ENCODE data around the gene VEGFA.

VEGFA gene

GRCh38 chr6:43739642-43740091, 30.3 kb upstream of the VEGFA start:
- ATAC-seq = no peak

GRCh38 chr6:43740321-43740960, 29.6 kb upstream of the VEGFA start:
- no peak for ATAC-seq

GRCh38 chr6:43740961-43741764, 28.8 kb upstream of the VEGFA start:
- no peak for ATAC-seq

GRCh38 chr6:43741829-43742228, 28.2 kb upstream of the VEGFA start:
- ATAC-seq = no peak

GRCh38 chr6:43742285-43742684, 27.7 kb upstream of the VEGFA start:
- ATAC-seq = no peak

- no peak for ATAC-seq
These were observed 26.9 kb upstream of the VEGFA start for GRCh38 chr6:43742931-43743632.

- peak in 1 of 2 donors; percentile 20 for ATAC-seq
These were observed 26.2 kb upstream of the VEGFA start for GRCh38 chr6:43743682-43744381.

- no peak for ATAC-seq
These were observed 25.5 kb upstream of the VEGFA start for GRCh38 chr6:43744491-43744890.

GRCh38 chr6:43744931-43745727, 24.9 kb upstream of the VEGFA start:
- ATAC-seq = no peak

- ATAC-seq = no peak
These were observed 23.9 kb upstream of the VEGFA start for GRCh38 chr6:43746071-43746470.

GRCh38 chr6:43746613-43747102, 23.4 kb upstream of the VEGFA start:
- no peak for ATAC-seq

GRCh38 chr6:43747784-43748183, 22.2 kb upstream of the VEGFA start:
- ATAC-seq = no peak

GRCh38 chr6:43748765-43749164, 21.2 kb upstream of the VEGFA start:
- ATAC-seq = no peak

GRCh38 chr6:43749461-43749860, 20.6 kb upstream of the VEGFA start:
- no peak for ATAC-seq

GRCh38 chr6:43750622-43751021, 19.4 kb upstream of the VEGFA start:
- no peak for ATAC-seq

GRCh38 chr6:43753570-43754183, 16.3 kb upstream of the VEGFA start:
- ATAC-seq = no peak

- ATAC-seq = no peak
These were observed 11.9 kb upstream of the VEGFA start for GRCh38 chr6:43757966-43758616.

GRCh38 chr6:43758617-43759050, 11.4 kb upstream of the VEGFA start:
- ATAC-seq = no peak

GRCh38 chr6:43759136-43759906, 10.7 kb upstream of the VEGFA start:
- ATAC-seq = no peak

GRCh38 chr6:43759907-43760206, 10.2 kb upstream of the VEGFA start:
- no peak for ATAC-seq

Measured in activated CD4-positive, CD25-positive, alpha-beta regulatory T cell treated with anti-CD3 and anti-CD28 coated beads, Interleukin-2, amount 50 U/mL, for 24 hours (primary cell).